ENCODE measurements around the gene GFOD2.

GRCh38 chr16:67655363-67655762 is 63.8 kb downstream of the GFOD2 start:
- TF ChIP-seq POLR2A (IDR thresholded peaks at IDR 0.05; ENCODE audit: control extremely low read depth in 1 of 2, low read depth in 2 of 2, low read length in 2 of 2) (no peak), RBBP5 (IDR thresholded peaks at IDR 0.05; ENCODE audit: borderline replicate concordance, low read depth, low read length) (no peak), EP300 (IDR thresholded peaks at IDR 0.05; ENCODE audit: borderline replicate concordance in 1 of 2, low read depth in 2 of 2, low read length in 2 of 2) (no peak), CBX5 (IDR thresholded peaks at IDR 0.05; ENCODE audit: low read depth, low read length) (no peak), KDM1A (IDR thresholded peaks at IDR 0.05; ENCODE audit: borderline replicate concordance, low read length) (no peak), POLR2AphosphoS5 (IDR thresholded peaks at IDR 0.05; ENCODE audit: low read depth, low read length) (no peak), NRF1 (IDR thresholded peaks at IDR 0.05; ENCODE audit: low read depth, low read length) (no peak)

Data from H1 (cell line).